Suprapubic skin (tissue), 4 donors: Measurements from ENCODE around the gene TADA3.

ENCODE experiments used
- EP300 ChIP-seq: sonication (generic); formaldehyde crosslinking; IDR thresholded peaks from one replicate; pipeline ENCODE4 v1.6.1; 2017; ENCODE audit warnings: antibody characterized with exemption
- POLR2A ChIP-seq, 2 donors: fragments of 450-650 bp; IDR thresholded peaks; one replicate each; pipeline ENCODE4 v1.6.1; 2017; ENCODE audit warnings: antibody characterized with exemption in 2 of 2, mild to moderate bottlenecking in 2 of 2, moderate library complexity in 2 of 2
- POLR2AphosphoS5 ChIP-seq, 3 donors: sonication (generic); formaldehyde crosslinking; IDR thresholded peaks; one replicate each; pipeline ENCODE4 v1.6.1; 2017; ENCODE audit warnings: antibody characterized with exemption in 3 of 3
- TF ChIP-seq, protein P1 (sequence below), 2 donors: fragments of 200-600 bp in 1 of 2; fragments of 450-650 bp in 1 of 2; sonication (generic) in 1 of 2; IDR thresholded peaks; one replicate each; pipeline ENCODE4 v1.5.1; 2016 to 2019; ENCODE audit warnings: antibody characterized with exemption in 2 of 2, mild to moderate bottlenecking in 1 of 2, moderate library complexity in 1 of 2

DNA sequence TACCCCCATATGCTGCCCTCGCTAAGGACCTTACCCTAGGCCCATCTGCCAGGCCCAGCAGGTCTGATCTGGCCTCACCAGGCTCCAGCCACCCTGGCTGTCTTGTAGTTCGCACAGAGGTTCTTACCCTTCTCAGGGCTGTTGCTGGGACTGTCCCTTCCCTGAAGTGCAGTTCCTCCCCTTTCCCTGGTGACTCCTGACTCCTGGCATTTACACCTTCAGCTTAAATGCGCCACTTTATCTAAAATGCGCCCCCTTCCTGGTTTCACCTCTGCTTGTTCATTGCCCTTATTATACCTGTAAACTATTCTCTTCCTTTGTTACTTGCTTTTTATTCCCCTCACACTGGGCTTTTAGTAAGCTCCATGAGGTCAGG, 17.0 kb upstream of the TADA3 start:
- TF ChIP-seq, protein P1, sequence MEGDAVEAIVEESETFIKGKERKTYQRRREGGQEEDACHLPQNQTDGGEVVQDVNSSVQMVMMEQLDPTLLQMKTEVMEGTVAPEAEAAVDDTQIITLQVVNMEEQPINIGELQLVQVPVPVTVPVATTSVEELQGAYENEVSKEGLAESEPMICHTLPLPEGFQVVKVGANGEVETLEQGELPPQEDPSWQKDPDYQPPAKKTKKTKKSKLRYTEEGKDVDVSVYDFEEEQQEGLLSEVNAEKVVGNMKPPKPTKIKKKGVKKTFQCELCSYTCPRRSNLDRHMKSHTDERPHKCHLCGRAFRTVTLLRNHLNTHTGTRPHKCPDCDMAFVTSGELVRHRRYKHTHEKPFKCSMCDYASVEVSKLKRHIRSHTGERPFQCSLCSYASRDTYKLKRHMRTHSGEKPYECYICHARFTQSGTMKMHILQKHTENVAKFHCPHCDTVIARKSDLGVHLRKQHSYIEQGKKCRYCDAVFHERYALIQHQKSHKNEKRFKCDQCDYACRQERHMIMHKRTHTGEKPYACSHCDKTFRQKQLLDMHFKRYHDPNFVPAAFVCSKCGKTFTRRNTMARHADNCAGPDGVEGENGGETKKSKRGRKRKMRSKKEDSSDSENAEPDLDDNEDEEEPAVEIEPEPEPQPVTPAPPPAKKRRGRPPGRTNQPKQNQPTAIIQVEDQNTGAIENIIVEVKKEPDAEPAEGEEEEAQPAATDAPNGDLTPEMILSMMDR (IDR thresholded peaks at IDR 0.05), result no peak
- no peak for TF ChIP-seq EP300
- no peak for TF ChIP-seq POLR2AphosphoS5 (IDR thresholded peaks at IDR 0.05)
- no peak for TF ChIP-seq POLR2A (IDR thresholded peaks at IDR 0.05)
